SK-N-SH treated with all-trans-retinoic acid at 6 μM for 48 hours (cell line): ENCODE results near the gene RSPRY1.

Source experiments
- GLIS3 ChIP-seq: fragments of 250-450 bp; sonication (Bioruptor Pico); IDR thresholded peaks from 2 replicates; pipeline ENCODE4 v1.5.0; 2020; ENCODE audit warnings: mild to moderate bottlenecking, moderate library complexity
- PPARA ChIP-seq: fragments of 250-450 bp; sonication (Bioruptor Pico); IDR thresholded peaks from 2 replicates; pipeline ENCODE4 v1.5.0; 2020; ENCODE audit warnings: mild to moderate bottlenecking, borderline replicate concordance
- RARB ChIP-seq: fragments of 250-450 bp; sonication (Bioruptor Pico); IDR thresholded peaks from 2 replicates; pipeline ENCODE4 v1.8.0; 2021; ENCODE audit warnings: mild to moderate bottlenecking, moderate library complexity
- TOX ChIP-seq: fragments of 250-450 bp; sonication (Bioruptor Pico); IDR thresholded peaks from 2 replicates; pipeline ENCODE4 v1.8.0; 2021; ENCODE audit warnings: mild to moderate bottlenecking, moderate library complexity, borderline replicate concordance

DNA sequence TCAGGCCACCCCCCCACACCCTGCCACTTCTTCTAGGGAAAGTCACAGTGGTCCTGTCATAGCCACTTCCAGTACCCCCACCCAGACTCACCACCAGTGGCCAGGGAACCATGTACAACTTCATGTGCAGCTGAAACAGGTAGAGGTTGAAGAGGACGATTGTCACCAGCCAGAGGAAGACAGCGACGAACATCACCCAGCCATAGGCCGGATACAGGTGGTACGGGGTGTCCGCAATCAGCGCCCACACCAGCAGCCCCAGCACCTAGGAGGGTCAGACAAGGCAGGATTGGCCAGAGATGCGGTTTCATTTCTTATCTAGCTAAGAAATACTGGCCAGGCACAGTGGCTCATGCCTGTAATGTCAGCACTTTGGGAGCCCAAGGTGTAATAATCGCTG is 75.7 kb downstream of the RSPRY1 start:
- no peak for TF ChIP-seq TOX
- no peak for TF ChIP-seq GLIS3 (CRISPR knock-in tag)
- TF ChIP-seq RARB (CRISPR knock-in tag), result no peak
- no peak for TF ChIP-seq PPARA (CRISPR knock-in tag)
